Fibroblast of the conjunctiva (primary cell): ENCODE data around the gene LIX1L.

ENCODE experiments used
- DNase-seq: peaks from one replicate; pipeline ENCODE4 v3.0.0-alpha.2; 2010; ENCODE audit warnings: low read depth

Gene LIX1L

GRCh38 chr1:145985502-145986439, 28.0 kb upstream of the LIX1L start:
- no peak for DNase-seq

- DNase-seq = no peak
Observed at GRCh38 chr1:145985129-145985501, 27.3 kb upstream of the LIX1L start.

GRCh38 chr1:145983960-145984830, 26.4 kb upstream of the LIX1L start:
- no peak for DNase-seq

GRCh38 chr1:145983206-145983675, 25.4 kb upstream of the LIX1L start:
- no peak for DNase-seq

GRCh38 chr1:145982010-145982723, 24.4 kb upstream of the LIX1L start:
- no peak for DNase-seq

- DNase-seq = no peak
Observed at GRCh38 chr1:145980457-145980994, 22.7 kb upstream of the LIX1L start.

- DNase-seq = no peak
Observed at GRCh38 chr1:145979746-145980456, 22.1 kb upstream of the LIX1L start.

GRCh38 chr1:145978854-145979745, 21.3 kb upstream of the LIX1L start:
- DNase-seq = peak; percentile 100

- no peak for DNase-seq
Observed at GRCh38 chr1:145978471-145978853, 20.6 kb upstream of the LIX1L start.

- peak; percentile 85 for DNase-seq
Observed at GRCh38 chr1:145977486-145978470, 20.0 kb upstream of the LIX1L start.

- no peak for DNase-seq
Observed at GRCh38 chr1:145977016-145977415, 19.2 kb upstream of the LIX1L start.

- no peak for DNase-seq
Observed at GRCh38 chr1:145975216-145975615, 17.4 kb upstream of the LIX1L start.

- no peak for DNase-seq
Observed at GRCh38 chr1:145974721-145975120, 16.9 kb upstream of the LIX1L start.

GRCh38 chr1:145972580-145972979, 14.8 kb upstream of the LIX1L start:
- DNase-seq = no peak

- DNase-seq = no peak
Observed at GRCh38 chr1:145967288-145967687, 9.5 kb upstream of the LIX1L start.

GRCh38 chr1:145965119-145965744, 7.4 kb upstream of the LIX1L start:
- no peak for DNase-seq

- peak; percentile 90 for DNase-seq
Observed at GRCh38 chr1:145964328-145965118, 6.7 kb upstream of the LIX1L start, which contains the start of the genes ANKRD34A and POLR3GL. Gene ANKRD34A, minus strand, starts transcription at chr1:145964575. Its CDS starts 2,816 bp downstream, at chr1:145961759. Gene POLR3GL, plus strand, starts transcription at chr1:145964690. Its CDS starts 10,176 bp downstream, at chr1:145974866.
